ENCODE measurements around the gene NAALADL2. TPM values are rescaled to one million over a fixed set of nuclear protein-coding genes. Genes with fewer than 3 reads are reported as not detected.

NAALADL2 gene
- total and polyA plus RNA-seq, 2 donors (not counting 3 experiments of a cell fraction or from before 2014, with no cell fraction given) = 1.1 to 4.0 TPM

GRCh38 chr3:175798326-175798725, 939.2 kb downstream of the NAALADL2 start:
- Histone ChIP-seq H3K9me1 (replicated peaks; ENCODE audit: control insufficient read depth, extremely low read depth, insufficient read depth, low read length) (no peaks in the 10 kb centered on the region), H3K27me3 (ENCODE audit: control insufficient read depth in 2 of 2, insufficient read depth in 2 of 2, low read length in 2 of 2) (no peaks in the 10 kb centered on the region), H4K20me1 (replicated peaks; ENCODE audit: control insufficient read depth, extremely low read depth, insufficient read depth, low read length) (no peaks in the 10 kb centered on the region), H3K4me2 (ENCODE audit: insufficient read depth, low read length) (no peak overlapping the region), H3K4me3 (replicated peaks in 1 of 3; ENCODE audit: insufficient read depth in 1 of 3, low read depth in 1 of 3, low read length in 3 of 3) (no peak overlapping the region), H2AFZ (ENCODE audit: low read depth, low read length) (no peak overlapping the region), H3K9me3 (replicated peaks; ENCODE audit: control insufficient read depth, insufficient read depth, low read length) (no peaks in the 10 kb centered on the region), H3K27ac (ENCODE audit: insufficient read depth, low read depth, low read length) (no peak overlapping the region), H3K9ac (replicated peaks; ENCODE audit: extremely low read depth, insufficient read depth, low read length) (no peak overlapping the region), H3K36me3 (ENCODE audit: control insufficient read depth in 2 of 2, extremely low read depth in 1 of 2, insufficient read depth in 2 of 2, low read length in 2 of 2) (no peaks in the 10 kb centered on the region), H3K4me1 (ENCODE audit: control insufficient read depth, extremely low read depth, insufficient read depth, low read length) (no peaks in the 10 kb centered on the region), H3K79me2 (ENCODE audit: control insufficient read depth, insufficient read depth, low read length) (no peaks in the 10 kb centered on the region)
- FAIRE-seq = peak; percentile 54
- dilution Hi-C loops (cut with MboI; ENCODE audit: extremely low pct_ligation_motif_present, low sequenced_read_pairs) = no loop called here
- no peak for TF ChIP-seq JUN (IDR thresholded peaks at IDR 0.05; ENCODE audit: borderline replicate concordance, insufficient read depth, insufficient read length, low read depth)
- no peak for TF ChIP-seq MAX (IDR thresholded peaks at IDR 0.05; ENCODE audit: insufficient read depth, insufficient read length)
- no peak for TF ChIP-seq CTCF (IDR thresholded peaks at IDR 0.05; ENCODE audit: extremely low read depth in 1 of 2, insufficient read depth in 1 of 2, low read depth in 1 of 2, low read length in 2 of 2)
- TF ChIP-seq POLR2A (IDR thresholded peaks at IDR 0.05; ENCODE audit: low read depth, low read length) = no peak
- TF ChIP-seq MYC (IDR thresholded peaks at IDR 0.05; ENCODE audit: low read depth, low read length) = no peak
- no peak for TF ChIP-seq POLR2AphosphoS5 (IDR thresholded peaks at IDR 0.05; ENCODE audit: insufficient read depth, low read depth, low read length)
- POLR2A ChIA-PET = no interaction called here
- intact Hi-C loops (cut with micrococcal nuclease) = no loop called here
- CTCF ChIA-PET = no interaction called here
- no peak for DNase-seq (ENCODE audit: low read depth, low spot score)
- BruUV-seq (replicated peaks) = no TSS peak

GRCh38 chr3:175805825-175806224, 946.7 kb downstream of the NAALADL2 start:
- H3K4me2 ChIP-seq (ENCODE audit: insufficient read depth, low read length) = no peak overlapping the region
- dilution Hi-C loops (cut with MboI; ENCODE audit: extremely low pct_ligation_motif_present, low sequenced_read_pairs) (no loop called here), intact Hi-C loops (cut with micrococcal nuclease) (no loop called here)
- H3K27ac ChIP-seq (ENCODE audit: insufficient read depth, low read depth, low read length) = no peak overlapping the region
- no peaks in the 10 kb centered on the region for H4K20me1 ChIP-seq (replicated peaks; ENCODE audit: control insufficient read depth, extremely low read depth, insufficient read depth, low read length)
- H3K9ac ChIP-seq (replicated peaks; ENCODE audit: extremely low read depth, insufficient read depth, low read length) = no peak overlapping the region
- no peaks in the 10 kb centered on the region for H3K9me3 ChIP-seq (replicated peaks; ENCODE audit: control insufficient read depth, insufficient read depth, low read length)
- CTCF ChIA-PET = no interaction called here
- no peaks in the 10 kb centered on the region for H3K4me1 ChIP-seq (ENCODE audit: control insufficient read depth, extremely low read depth, insufficient read depth, low read length)
- H3K4me3 ChIP-seq (replicated peaks in 1 of 3; ENCODE audit: insufficient read depth in 1 of 3, low read depth in 1 of 3, low read length in 3 of 3) = no peak overlapping the region
- H2AFZ ChIP-seq (ENCODE audit: low read depth, low read length) = no peak overlapping the region
- POLR2A ChIA-PET = no interaction called here
- DNase-seq (ENCODE audit: low read depth, low spot score) = no peak
- no peaks in the 10 kb centered on the region for H3K27me3 ChIP-seq (ENCODE audit: control insufficient read depth in 2 of 2, insufficient read depth in 2 of 2, low read length in 2 of 2)
- BruUV-seq (replicated peaks) = no TSS peak
- FAIRE-seq = no peak
- no peaks in the 10 kb centered on the region for H3K9me1 ChIP-seq (replicated peaks; ENCODE audit: control insufficient read depth, extremely low read depth, insufficient read depth, low read length)
- TF ChIP-seq CTCF (IDR thresholded peaks at IDR 0.05; ENCODE audit: extremely low read depth in 1 of 2, insufficient read depth in 1 of 2, low read depth in 1 of 2, low read length in 2 of 2) = no peak
- no peak for TF ChIP-seq JUN (IDR thresholded peaks at IDR 0.05; ENCODE audit: borderline replicate concordance, insufficient read depth, insufficient read length, low read depth)
- no peak for TF ChIP-seq GATA2 (IDR thresholded peaks at IDR 0.05; ENCODE audit: insufficient read depth, insufficient read length, low read depth, low read length)
- no peaks in the 10 kb centered on the region for H3K79me2 ChIP-seq (ENCODE audit: control insufficient read depth, insufficient read depth, low read length)
- H3K36me3 ChIP-seq (ENCODE audit: control insufficient read depth in 2 of 2, extremely low read depth in 1 of 2, insufficient read depth in 2 of 2, low read length in 2 of 2) = no peaks in the 10 kb centered on the region

Measured in endothelial cell of umbilical vein (primary cell).